ENCODE results near the gene SLC41A2. TPM values are rescaled to one million over a fixed set of nuclear protein-coding genes. Genes with fewer than 3 reads are reported as not detected.
"Not testable (repeated sequence)": the region's sequence is repeated elsewhere in the genome, so short reads cannot be mapped to it uniquely, and the experiment has no call there.

SLC41A2 gene
- total RNA-seq, 1 experiment from 2014 or later: 55.5 TPM

DNA sequence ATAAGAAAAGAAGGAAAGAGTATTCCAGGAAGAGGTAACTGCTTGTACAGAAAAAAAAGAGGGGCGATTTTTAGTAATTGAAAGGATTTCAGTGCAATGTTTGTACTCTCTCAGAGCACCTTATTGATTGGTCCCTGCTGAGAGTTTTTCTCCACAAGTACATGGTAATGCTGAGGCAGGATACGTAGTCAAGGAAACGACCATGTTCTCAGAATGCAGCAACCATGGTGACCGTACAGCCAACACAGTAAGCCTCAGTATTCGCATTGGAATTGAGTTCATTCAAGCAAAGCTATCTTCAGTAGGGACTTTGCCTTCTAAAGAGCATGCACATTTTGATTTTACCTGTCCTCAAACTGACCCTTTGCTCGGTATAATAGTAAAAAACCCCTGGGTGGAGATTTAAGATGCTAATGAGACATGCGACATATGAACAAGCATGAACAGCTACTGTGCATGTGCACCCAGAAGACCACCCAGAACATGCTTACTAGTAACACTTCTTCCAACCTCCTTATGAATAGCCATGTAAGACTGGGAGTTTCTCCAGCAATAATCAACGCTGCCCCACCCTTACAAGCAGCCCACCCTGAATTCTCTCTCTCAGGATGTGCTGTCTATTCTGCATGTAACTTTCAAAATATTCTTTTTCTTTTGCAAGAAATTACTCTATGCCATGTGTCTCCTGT lies 6.2 kb upstream of the SLC41A2 start:
- DNase-seq (ENCODE audit: low read depth): no peak

DNA sequence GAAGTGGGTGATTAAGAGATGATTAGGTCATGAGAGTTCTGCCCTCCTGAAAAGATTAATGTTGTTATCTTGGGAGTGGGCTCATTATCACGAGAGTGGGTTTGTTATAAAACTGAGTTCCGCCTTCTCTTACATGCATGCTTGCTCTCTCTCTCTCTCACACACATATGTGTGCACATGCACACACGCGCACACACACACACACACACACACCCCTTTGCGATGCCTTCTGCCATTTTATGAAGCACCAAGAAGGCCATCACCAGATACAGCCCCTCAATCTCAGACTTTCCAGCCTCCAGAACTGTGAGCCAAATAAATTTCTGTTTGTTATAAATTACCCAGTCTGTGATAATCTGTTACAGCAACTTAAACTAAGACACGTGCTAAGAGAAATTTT lies 5.7 kb upstream of the SLC41A2 start:
- no peak for DNase-seq (ENCODE audit: low read depth)

DNA sequence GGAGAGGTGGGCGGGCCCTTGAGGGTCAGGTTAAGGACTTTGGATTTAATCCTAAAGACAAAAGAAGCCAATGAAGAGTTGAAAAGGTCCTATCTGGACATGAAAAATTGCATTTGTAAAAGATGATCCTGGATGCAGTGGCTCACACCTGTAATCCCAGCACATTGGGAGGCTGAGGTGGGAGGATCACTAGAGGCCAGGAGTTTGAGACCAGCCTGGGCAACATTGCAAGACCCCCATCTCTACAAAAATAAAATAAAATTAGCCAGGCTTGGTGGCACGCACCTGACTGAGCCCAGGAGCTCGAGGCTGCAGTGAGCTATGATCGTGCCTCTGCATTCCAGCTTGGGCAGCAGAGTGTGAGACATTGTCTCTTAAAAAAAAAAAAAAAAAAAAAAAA lies 2.4 kb upstream of the SLC41A2 start:
- DNase-seq (ENCODE audit: low read depth): no peak

DNA sequence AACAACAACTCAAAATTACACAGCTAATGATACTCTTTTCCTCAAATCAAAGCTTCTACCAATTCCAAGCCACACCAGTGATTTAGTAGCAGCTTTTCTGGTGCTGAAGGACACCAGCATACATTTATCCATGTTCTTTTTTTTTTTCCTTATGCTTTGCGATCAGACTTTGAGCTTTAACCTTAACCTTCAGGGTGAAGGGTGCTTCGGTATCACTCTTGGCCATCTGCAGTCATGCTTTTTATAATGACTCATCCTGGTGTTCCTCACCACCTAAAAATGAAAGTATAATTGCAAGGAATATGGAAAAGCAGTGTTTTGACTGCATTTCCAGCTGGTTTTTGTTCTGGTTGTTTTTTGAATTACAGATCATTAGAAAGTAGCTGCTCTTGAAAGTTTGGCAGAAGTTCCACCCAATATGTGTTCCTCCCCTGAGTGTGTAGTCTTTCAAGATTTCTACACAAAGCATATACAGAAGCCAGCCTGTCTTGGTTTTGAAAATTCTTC lies 1.3 kb upstream of the SLC41A2 start:
- peak; percentile 55 for DNase-seq (ENCODE audit: low read depth)

DNA sequence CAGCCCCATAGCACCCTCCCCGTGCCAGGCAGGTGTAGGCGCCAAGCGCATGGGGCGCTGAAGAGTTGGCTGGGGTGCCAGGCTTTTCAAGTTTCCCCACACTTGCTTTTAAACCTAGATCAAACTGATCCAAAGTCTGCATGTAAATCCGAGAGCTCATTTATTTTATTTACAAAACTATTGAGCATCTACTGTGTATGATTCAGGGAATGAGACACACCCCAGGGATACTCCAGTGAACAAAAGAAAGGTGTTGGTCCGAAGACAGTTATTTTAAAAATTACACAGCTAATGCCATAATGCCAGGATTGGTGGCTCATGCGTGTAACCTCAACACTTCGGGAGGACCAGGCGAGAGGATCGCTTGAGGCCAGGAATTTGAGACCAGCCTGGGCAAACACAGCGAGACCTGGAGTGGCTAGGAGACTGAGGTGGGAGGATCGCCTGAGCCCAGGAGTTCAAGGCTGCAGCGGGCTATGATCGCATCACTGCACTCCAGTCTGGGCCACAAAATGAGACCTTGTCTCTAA lies 780 bp upstream of the SLC41A2 start:
- peak; percentile 74 for DNase-seq (ENCODE audit: low read depth)

DNA sequence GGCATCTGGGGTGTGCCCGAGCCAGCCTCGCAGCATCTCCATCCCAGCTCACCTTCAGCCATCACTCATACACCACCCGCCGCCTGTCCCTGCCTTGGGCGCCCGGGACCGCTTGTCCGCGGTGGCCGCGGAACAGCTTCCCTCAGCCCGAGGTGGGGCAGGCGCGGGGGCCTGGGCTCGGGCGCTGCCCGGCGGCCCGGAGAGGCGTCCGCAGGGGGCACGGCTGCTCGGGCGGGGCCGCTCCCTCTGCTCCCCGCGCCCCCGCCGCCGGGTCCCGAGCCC lies 430 bp downstream of the SLC41A2 start:
- peak; percentile 44 for DNase-seq (ENCODE audit: low read depth)

DNA sequence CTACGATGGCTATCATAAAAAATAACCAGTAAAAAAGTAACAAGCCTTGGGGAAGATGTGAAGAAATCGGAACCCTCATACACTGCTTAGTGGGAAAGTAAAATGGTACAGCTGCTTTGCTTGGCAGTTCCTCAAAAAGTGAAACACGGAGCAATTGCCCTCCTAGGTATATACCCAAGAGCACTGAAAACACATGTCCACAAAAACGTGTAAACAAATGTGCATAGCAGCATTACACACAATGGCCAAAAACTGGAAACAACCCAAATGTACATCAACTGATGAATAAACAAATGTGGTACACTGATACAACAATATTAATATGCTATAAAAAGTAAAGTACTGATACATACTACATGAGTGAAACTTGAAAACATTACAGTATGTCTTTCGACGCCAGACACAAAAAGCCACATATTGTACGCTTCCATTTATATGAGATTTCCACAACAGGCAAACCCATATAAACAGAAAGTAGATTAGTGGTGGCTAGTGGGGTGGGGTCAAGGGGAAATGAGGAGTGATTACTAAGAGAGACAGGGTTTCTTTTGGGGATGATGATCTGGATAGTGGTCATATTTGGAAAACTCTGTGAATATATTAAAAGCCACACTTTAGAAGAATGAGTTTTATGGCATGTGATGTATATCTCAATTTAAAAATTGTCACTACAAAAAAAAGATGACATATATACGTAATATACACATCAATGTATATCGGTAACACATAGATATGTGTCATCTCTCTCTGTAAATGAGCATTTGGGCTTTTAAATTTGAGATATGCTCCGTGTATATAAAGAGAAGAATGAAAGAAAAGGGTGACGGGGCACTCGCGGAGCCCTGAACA lies 996 bp downstream of the SLC41A2 start:
- DNase-seq (ENCODE audit: low read depth): peak; percentile 20

DNA sequence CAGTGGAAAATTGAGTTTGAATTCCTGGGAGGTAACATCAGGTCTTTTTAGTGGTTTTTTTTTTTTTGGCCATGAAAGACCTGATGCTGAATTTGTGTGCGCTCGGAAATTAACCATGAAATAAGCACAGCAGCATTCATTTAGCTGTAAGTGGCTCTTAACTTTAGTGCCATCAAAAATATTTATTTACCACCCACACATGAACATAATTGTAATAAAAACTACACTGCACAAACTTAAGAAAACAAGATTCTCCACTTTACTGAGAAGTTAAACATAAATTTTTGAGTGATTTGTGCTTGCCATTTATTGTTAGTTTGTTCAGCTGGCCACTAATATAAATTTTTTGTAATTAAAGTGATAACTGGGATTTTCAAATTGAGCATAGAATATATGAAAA lies 2.4 kb downstream of the SLC41A2 start:
- no peak for DNase-seq (ENCODE audit: low read depth)

DNA sequence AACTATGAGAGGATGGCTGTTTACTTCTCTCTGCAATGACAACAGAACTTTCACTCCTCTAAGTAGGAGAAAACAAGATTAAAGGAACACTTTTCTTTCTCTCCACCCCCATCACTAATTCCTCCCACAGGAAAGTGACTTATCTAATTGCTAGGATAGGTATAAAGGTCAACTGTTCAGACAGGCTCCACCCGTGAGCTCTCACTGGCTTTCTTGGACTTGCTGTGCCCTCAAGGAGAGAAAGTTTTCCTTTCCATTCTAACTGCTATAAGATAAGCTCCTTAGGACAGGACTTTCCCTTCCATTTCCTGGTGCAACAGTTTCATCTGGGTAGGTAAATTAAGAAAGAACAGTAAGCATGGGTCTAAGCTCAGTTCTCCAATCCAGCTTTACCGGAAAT lies 4.8 kb downstream of the SLC41A2 start:
- DNase-seq (ENCODE audit: low read depth): peak; percentile 34

DNA sequence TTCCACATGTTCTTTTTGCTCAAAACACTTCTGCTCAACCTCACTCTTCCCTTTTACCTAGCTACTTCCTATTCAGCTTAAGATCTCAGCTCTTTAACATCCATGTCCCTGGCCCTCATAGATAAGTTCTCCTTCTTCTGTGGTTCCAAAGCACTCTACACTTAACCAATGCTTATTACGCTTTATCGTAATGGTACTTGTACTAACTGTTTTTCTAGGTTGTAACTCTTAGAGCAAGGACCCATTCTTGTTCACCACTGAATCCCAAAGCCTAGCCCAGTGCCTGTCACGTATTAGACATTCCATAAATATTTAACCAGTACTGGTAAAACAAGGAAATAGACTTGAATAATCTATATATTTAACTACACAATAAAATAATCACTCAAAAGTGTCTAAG lies 5.3 kb downstream of the SLC41A2 start:
- no peak for DNase-seq (ENCODE audit: low read depth)

DNA sequence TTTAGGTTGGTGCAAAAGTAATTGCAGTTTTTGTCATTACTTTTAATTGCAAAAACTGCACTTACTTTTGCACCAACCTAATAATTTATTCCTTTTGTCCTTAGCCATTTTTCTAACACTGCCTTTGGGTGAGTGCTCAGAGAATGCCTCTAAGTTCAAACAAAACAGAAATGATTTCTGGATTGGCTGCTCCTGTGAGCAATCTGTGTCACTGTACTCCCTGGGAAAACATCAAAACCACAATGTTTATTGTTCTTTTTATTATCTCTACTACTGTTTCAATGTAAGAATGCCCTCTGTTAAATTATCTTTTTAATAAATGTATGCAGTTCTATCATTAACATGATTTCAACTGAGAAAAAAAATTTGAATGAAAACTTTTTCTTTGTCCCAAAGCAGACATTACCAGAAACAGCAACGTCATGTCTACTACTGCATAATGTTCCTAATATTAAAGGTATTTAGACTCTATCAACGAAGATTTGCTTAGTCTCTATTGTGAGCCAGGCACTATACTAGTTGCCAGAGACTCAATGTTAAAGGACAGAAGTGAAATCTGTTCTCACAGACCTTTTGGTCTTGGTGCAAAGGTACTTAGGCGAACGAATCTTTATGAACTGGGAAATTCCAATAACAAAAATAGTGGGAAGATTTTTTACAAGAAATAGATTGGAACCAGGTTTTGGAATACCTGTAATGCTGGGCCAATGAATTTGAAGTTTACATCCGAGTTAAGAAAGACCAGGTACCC lies 6.2 kb downstream of the SLC41A2 start:
- peak; percentile 63 for DNase-seq (ENCODE audit: low read depth)

DNA sequence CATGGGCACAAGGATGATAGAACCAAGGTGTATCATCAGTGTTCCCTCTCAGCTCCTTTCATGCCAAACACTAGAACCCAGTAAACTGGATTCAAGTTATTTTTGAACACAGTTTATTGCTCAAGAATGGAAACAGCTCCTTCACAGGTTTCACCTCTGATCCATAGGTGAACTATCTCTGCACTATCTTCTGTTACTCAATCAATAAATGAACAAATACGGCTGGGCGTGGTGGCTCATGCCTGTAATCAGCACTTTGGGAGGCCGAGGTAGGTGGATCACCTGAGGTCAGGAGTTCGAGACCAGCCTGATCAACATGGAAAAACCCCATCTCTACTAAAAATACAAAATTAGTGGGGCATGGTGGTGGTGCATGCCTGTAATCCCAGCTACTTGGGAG lies 9.4 kb downstream of the SLC41A2 start:
- DNase-seq (ENCODE audit: low read depth): not testable (repeated sequence)

DNA sequence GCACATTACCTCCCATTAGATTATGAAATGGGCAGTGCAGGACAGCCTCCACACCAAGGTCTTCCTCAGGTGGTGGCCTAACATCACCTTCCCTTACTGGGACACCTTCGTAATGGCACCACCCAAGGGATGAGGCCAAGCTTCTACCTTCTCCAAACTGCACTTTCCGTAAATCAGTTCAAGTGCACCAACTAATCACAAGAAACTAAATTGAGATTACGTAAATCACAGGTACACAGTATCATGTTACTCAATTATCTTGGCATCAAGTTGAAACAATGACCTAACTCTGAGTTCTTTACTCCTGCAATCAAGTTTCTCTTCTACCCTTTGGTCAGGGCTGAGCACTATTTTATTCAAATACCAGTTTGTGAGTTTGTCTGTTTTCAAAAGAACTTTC lies 13.8 kb downstream of the SLC41A2 start:
- DNase-seq (ENCODE audit: low read depth): no peak

DNA sequence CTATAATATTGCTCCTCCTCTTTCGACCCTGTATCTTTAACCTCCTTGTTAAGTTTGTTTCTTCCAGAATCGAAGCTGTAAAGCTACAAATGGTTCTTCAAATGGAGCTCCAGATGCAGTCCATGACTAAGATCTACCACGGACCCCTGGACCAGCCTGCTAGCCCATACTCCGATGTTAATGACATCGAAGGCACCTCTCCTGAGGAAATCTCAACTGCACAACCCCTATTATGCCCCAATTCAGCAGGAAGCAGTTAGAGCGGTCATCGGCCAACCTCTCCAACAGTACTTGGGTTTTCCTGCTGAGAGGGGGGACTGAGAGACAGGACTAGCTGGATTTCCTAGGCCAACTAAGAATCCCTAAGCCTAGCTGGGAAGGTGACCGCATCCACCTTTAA lies 14.7 kb downstream of the SLC41A2 start:
- DNase-seq (ENCODE audit: low read depth): not testable (repeated sequence)

DNA sequence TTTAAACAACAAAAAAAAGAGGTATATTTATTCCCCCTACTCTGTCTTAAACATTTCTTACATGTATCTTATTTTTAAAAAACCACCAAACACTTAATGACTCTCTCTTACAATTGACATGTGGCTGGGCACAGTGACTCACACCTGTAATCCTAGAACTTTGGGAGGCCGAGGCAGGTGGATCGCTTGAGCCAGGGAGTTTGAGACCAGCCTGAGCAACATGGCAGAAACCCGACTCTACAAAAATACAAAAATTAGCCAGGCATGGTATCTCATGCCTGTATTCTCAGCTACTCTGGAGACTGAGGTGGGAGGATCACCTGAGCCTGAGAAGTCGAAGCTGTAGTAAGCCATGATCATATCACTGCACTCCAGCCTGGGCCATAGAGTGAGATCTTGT lies 16.0 kb downstream of the SLC41A2 start:
- peak; percentile 48 for DNase-seq (ENCODE audit: low read depth)

DNA sequence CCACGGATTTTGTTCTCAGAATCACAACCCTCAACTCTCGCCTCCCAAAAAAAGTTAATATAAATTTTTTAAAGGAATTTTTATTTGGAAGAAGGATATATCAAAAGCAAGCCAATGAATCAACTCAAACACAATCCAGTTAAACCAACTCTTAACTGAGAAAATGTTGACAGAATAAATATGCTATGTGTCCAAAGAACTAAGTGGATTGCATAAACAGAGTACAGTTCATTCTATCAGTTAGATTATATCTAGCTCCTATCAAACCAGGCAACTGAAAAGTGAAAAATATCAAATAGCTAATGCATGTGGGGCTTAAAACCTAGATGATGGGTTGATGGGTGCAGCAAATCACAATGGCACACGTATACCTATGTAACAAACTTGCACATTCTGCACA lies 16.6 kb downstream of the SLC41A2 start:
- DNase-seq (ENCODE audit: low read depth): no peak

DNA sequence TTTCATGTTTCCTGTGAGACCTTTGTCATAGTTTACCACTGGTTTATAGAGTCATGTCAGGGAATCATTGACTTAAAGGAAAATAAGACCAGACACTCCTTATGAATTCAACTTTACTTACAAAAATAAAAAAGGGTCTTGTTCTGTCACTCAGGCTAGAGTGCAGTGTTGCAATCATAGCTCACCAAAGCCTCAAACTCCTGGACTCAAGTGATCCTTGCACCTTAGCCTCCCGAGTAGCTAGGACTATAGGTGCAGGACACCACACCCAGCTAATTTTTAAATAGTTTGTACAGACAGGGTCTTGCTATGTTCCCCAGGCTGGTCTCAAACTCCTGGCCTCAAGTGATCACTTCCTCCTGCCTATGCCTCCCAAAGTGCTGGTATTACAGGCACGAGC lies 19.0 kb downstream of the SLC41A2 start:
- no peak for DNase-seq (ENCODE audit: low read depth)

DNA sequence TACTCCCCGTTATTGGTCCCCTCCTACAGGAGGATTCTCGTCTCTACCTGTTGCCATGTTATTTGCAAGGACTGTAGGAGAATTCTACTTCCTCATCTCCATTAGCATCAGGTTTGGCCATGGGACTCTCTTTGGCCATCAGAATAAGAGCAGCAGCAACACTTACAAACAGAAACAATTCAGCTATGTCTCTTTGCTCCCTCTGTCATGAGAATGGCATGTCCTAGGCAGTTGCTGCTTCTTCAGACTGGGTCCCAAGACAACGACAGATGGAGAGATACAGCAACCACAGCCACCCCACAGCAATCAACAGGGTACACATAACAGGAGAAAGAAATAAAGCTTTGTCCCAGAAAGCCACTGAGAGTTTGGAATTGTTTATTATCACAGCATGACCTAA lies 19.7 kb downstream of the SLC41A2 start:
- DNase-seq (ENCODE audit: low read depth): no peak

DNA sequence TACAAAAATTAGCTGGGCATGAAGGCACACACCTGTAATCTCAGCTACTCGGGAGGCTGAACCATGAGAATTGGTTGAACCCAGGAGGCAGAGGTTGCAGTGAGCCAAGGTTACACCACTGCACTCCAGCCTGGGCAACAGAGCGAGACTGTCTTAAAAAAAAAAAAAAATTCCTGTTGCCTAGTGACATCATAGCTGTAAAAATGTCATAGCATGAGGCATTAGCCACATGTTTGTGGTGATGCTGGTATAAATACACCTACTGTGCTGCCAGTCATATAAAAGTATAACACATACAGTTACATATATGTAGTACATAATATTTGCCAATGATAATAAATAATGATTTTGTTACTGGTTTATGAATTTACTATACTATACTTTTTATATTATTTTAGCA lies 22.2 kb downstream of the SLC41A2 start:
- no peak for DNase-seq (ENCODE audit: low read depth)

DNA sequence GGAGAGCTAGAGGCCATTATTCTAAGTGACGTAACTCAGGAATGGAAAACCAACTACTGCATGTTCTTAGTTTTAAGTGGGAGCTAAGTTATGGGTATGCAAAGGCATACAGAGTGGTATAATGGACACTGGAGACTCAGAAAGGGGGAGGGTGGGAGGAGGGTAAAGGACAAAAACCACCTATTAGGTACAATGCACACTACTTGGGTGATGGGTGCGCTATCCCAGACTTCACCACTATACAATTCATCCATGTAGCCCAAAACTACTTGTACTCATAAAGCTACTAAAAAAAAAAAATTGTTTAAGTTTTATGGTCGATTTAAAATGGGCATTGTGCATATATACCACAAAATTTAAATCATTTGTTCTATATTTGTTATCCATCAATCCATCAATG lies 24.3 kb downstream of the SLC41A2 start:
- DNase-seq (ENCODE audit: low read depth): no peak

DNA sequence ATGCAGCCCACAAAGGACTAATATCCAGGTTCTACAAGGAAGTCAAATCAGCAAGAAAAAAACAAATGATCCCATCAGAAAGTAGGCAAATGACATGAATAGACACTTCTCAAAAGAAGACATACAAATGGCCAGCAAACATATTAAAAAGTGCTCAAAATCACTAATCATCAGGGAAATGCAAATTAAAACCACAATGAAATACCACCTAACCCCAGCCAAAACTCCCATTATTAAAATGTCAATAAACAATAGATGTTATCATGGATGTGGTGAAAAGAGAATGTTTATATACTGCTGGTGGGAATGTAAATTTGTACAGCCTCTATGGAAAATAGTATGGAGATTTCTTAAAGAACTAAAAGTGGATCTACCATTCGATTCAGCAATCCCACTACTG lies 25.0 kb downstream of the SLC41A2 start:
- DNase-seq (ENCODE audit: low read depth): no peak
